HG02610 (cell line): ENCODE measurements around the gene P4HB.

Experiments
- ATAC-seq: cut with Tn5 transposase; IDR thresholded peaks from one replicate; pipeline ENCODE4 v1.9.1; 2021; ENCODE audit warnings: mild to moderate bottlenecking, moderate library complexity; ENCODE audit not compliant: unreplicated experiment

Gene P4HB

DNA sequence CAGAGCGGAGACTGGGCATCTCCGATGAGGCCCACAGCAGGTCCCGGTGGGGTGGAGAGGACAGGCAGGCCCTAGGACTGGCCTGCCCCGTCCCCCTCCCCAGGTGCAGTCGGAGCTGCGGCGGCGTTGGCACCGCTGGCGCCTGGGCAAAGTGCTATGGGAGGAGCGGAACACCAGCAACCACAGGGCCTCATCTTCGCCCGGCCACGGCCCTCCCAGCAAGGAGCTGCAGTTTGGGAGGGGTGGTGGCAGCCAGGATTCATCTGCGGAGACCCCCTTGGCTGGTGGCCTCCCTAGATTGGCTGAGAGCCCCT lies 47.0 kb downstream of the P4HB start:
- no peak for ATAC-seq

DNA sequence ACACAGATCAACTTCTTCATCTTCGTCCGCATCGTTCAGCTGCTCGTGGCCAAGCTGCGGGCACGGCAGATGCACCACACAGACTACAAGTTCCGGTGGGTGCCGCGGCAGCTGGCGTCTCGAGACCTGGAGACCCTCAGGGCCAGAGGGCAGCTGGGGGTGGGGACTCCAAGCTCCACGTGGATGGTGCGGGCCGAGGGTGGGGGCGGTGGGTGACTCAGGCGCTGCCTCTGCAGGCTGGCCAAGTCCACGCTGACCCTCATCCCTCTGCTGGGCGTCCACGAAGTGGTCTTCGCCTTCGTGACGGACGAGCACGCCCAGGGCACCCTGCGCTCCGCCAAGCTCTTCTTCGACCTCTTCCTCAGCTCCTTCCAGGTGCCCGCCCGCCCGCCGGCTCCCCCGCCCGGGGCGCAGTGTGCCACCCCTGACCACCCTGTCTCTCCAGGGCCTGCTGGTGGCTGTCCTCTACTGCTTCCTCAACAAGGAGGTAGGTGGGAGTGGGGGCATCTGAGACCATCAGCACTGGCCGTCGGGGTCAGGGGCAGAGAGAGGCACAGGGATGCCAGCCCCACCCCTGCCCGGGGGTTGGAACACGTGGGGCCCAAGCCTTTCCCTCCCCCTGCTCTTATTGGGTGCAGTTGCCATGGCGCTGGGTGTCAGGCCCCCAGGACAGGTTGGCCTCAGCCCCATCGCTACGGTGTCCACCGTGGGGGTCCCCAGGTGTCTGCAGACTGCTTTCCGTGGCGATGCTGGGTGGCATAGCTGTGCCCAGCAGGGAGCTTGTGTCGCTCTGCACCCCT lies 47.6 kb downstream of the P4HB start:
- no peak for ATAC-seq

DNA sequence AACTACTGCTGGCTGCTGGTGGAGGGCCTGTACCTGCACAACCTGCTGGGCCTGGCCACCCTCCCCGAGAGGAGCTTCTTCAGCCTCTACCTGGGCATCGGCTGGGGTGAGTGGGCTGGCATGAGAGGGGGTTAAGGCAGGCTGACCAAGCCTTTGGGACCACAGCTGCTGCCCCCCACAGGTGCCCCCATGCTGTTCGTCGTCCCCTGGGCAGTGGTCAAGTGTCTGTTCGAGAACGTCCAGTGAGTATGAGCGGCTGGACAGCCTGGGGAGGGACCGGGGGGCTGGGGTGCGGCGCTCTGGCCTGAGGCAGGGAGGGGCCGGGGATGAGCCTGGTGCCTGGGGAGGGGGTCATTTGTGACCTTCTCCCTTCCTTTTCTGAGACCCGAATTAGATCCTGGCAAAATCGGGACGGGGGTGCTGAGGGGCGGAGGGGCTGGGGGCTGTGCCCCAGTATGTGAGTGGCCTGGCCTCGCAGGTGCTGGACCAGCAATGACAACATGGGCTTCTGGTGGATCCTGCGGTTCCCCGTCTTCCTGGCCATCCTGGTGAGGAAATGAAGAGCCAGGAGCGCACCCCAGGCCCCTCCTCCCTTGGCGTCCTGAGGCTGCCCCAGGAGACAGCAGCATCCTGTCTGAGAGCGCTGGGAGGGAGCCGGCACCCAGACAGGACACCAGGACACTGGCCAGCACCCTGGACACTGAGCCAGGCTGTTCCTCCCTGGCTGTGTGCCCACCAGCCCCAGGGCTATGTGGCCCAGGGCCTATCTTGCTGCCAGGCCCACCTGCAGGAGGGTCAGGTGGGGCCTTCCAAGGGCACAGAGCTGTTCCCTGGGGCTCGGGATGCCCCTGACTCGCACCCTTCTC lies 48.4 kb downstream of the P4HB start:
- ATAC-seq = no peak

- no peak for ATAC-seq
These were observed 49.2 kb downstream of the P4HB start for GRCh38 chr17:81810892-81811704.

DNA sequence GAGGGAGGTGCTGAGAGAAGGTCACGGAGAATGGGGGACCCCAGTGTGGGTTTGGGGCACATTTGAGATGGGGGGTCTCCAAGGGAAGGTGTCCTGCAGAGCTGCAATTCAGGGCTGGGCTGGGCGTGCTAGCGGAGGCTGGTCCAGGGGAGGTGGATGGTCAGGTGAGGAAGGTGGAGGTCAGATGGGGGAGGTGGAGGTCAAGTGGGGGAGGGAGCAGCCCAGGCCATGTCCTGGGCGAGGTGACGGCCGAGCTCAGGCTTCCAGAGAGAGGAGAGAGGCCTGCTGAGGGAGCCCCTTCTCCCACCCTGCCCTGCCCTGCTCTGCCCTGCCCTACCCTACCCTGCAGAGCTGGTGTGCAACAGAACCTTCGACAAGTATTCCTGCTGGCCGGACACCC lies 49.9 kb downstream of the P4HB start:
- no peak for ATAC-seq

DNA sequence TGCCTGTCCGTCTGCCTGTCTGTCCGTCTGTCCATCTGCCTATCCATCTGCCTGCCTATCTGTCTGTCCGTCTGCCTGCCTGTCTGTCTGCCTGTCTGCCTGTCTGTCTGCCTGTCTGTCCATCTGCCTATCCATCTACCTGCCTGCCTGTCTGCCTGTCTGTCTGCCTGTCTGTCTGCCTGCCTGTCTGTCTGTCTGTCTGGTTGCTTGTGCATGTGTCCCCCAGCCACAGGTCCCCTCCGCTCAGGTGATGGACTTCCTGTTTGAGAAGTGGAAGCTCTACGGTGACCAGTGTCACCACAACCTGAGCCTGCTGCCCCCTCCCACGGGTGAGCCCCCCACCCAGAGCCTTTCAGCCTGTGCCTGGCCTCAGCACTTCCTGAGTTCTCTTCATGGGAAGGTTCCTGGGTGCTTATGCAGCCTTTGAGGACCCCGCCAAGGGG lies 50.8 kb downstream of the P4HB start:
- ATAC-seq = no peak

- ATAC-seq = no peak
These were observed 51.4 kb downstream of the P4HB start for GRCh38 chr17:81808778-81809555.

DNA sequence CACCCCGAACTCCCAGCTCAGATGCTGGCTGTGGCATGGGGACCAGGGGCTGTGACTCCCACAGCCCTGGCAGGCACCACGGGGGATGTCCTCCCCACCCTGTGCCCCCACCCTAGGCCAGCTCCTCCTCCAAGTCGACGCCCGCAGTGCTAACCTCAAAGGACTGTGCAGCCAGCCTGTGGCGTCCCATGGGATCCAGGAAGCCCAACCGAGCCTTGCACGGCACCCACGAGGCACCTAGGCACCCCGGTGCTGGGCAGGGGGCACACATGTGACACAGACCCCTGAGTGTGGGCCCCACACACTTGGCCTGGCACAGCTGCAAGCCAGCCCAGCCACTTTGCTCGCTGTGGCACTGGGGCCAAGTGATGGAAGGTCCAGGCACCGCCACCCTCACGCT lies 52.5 kb downstream of the P4HB start:
- no peak for ATAC-seq

DNA sequence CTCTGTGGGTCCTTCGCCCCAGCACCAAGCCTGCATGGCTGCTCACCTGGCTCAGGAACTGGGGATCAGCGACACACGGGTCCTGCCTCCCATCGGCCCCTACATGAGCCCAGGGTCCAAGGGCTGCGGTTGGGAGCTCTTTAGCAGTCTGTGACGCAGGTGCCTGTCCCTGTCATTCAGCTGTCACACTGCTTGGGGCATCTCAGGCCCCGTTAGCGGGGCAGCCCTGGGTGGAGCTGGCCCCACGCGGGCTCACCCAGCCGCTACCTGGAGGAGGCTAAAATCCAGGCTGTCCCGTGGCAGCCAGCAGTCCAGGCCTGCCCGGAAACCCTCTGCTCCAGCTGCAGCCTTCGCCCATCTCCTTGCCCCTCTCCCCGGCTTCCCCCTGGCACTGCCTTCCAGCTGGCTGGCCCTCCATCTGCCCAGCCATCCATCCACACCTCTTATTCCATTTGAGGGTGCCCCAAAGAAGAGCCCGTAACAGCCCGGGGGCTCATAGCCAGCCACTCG lies 53.1 kb downstream of the P4HB start:
- no peak for ATAC-seq

DNA sequence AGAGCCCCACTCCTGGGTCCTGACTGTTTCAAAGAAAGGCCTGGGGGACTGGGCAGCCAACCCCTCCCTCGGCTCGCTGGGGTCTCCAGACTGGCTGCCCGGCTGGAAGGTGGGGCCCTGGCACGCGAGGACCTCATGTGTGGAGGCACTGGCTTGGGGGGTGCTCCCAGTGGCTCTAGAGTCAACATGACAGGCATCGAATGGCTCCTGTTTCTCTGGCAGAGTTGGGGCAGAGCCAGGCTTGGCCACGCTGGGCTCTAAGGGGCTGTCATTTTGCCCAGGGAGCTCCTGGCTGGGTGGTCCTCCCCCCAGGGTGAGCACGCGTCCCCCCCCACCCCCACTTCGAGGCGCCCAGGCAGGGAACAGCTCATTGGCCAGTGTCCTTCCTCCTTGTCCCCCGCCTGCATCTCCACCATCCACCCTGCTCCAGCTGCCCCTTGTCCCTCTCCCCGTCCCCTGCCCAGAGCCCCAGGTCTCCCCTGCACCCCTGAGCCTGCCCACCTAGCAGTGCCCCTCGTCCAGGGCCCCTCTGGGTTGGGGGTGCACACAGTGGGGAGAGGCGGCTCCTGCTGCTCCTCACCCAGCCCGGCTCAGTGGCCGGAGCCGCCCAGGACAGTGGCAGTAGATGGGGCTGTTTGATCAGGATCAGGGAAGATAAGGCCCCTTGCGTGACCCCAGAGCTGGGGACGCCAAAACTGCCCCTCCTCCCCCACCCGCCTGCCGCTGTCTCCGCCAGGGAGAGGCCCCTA lies 53.7 kb downstream of the P4HB start:
- ATAC-seq = no peak

DNA sequence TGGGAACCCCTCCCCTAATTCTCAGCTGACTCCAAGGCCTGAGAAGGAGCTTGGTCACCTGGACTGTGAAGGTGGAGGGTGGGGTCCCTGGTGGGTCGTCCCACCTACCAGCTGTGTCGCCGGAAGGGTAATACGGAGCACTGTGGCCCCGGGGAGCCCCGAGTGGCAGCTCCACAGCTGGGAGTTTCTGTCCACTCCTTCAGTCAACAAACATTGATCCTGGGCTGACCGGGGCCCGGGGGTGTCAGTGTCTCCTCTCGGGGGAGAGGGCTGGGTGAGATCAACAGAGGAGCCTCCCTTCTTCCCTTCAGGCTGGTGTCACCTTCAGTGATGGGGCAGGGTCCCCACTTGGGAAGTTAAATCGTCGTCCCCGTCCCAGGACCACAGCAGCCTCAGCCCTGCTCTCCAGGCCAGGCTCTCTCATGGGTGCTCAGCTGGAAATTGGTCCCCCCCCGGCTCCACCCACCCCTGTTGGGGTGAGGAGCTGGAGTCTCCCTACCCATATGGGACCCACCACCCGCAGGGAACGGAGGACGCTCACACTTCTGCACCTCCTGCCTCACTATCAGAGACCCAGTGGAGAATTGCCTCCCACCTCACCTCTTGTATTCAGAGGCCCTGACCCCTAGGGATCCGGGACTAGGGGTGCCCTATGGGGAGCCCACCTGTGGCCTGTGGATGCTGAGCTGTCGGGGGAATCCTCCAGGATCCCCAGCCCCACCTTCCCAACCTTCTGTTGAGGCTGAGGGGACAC lies 54.5 kb downstream of the P4HB start:
- no peak for ATAC-seq

- no peak for ATAC-seq
These were observed 55.6 kb downstream of the P4HB start for GRCh38 chr17:81804559-81805399.

DNA sequence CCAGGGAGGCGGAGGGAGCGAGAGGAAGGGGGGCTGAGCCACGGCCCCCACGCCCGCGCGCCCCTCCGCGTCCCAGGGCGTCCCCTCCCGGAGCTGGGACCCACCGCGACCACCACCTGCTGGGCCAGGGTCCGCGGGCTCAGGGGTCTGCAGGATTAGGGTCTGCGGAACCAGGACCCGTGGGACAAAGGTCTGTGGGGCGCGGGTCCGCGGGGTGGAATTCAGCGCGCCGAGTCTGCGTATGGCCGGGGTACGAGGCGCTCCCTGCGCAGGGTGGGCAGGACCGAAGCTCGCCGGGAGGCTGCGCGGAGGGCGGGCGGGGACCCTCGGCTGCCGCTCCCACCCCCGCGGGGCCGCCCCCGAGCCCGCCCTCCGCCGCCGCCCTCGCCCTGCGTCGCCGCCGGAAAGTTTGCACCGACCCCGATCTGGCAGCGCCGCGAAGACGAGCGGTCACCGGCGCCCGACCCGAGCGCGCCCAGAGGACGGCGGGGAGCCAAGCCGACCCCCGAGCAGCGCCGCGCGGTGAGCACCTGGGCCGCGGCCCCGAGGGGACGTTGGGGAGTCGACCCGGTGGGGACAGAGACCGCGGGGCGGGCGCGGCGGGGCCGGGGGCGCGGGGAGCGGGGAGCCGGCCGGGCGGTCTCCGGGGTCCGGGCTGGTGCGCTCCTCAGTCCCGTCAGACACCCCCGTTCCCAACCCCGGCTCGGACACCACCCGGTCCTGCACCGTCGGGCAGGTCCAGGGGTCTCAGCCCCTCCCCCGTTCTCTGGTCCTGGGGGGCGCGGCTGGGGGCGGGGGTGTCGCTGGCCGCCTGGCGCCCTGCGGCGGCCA lies 56.4 kb downstream of the P4HB start, which contains the start of gene GCGR:
GCGR (plus strand) TSS at position 423 of the 831 bp plus-strand sequence. CDS start 4,869 bp downstream, outside the sequence.
- ATAC-seq = no peak

GRCh38 chr17:81802856-81803643 lies 57.3 kb downstream of the P4HB start:
- no peak for ATAC-seq

GRCh38 chr17:81802048-81802758 lies 58.1 kb downstream of the P4HB start:
- ATAC-seq = no peak

- no peak for ATAC-seq
These were observed 59.0 kb downstream of the P4HB start for GRCh38 chr17:81801327-81801726.
